ENCODE results near the gene SNX8.

DNA sequence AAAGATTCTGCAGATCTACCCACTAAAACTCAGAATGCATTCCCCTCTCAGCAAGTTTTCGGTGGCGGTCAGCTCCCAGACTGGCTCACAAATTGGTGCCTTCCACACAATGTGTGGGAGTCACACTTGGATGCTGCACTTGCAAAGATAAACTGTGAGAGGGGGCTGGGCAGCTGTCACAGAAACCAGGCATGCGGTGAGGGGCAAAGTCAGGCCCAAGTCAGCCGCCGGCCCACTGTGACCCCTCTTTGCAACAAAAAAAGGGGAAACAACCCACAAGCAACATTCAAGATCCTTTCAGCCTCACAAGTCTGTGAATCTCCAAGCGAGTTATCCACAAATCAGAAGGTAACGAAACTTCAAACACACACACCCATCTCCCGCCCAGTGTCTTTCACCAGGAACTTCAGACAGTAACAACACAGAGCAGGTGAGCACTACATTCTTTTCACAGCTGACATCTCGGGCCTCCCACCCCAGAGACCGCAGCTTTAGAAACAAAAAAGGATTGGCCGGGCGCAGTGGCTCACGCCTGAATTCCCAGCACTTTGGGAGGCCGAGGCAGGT is 32.0 kb downstream of the SNX8 start:
- TF ChIP-seq, protein P1, sequence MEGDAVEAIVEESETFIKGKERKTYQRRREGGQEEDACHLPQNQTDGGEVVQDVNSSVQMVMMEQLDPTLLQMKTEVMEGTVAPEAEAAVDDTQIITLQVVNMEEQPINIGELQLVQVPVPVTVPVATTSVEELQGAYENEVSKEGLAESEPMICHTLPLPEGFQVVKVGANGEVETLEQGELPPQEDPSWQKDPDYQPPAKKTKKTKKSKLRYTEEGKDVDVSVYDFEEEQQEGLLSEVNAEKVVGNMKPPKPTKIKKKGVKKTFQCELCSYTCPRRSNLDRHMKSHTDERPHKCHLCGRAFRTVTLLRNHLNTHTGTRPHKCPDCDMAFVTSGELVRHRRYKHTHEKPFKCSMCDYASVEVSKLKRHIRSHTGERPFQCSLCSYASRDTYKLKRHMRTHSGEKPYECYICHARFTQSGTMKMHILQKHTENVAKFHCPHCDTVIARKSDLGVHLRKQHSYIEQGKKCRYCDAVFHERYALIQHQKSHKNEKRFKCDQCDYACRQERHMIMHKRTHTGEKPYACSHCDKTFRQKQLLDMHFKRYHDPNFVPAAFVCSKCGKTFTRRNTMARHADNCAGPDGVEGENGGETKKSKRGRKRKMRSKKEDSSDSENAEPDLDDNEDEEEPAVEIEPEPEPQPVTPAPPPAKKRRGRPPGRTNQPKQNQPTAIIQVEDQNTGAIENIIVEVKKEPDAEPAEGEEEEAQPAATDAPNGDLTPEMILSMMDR (IDR thresholded peaks at IDR 0.05; ENCODE audit: low read depth, low read length, missing input control): no peak
- TF ChIP-seq, protein P2, sequence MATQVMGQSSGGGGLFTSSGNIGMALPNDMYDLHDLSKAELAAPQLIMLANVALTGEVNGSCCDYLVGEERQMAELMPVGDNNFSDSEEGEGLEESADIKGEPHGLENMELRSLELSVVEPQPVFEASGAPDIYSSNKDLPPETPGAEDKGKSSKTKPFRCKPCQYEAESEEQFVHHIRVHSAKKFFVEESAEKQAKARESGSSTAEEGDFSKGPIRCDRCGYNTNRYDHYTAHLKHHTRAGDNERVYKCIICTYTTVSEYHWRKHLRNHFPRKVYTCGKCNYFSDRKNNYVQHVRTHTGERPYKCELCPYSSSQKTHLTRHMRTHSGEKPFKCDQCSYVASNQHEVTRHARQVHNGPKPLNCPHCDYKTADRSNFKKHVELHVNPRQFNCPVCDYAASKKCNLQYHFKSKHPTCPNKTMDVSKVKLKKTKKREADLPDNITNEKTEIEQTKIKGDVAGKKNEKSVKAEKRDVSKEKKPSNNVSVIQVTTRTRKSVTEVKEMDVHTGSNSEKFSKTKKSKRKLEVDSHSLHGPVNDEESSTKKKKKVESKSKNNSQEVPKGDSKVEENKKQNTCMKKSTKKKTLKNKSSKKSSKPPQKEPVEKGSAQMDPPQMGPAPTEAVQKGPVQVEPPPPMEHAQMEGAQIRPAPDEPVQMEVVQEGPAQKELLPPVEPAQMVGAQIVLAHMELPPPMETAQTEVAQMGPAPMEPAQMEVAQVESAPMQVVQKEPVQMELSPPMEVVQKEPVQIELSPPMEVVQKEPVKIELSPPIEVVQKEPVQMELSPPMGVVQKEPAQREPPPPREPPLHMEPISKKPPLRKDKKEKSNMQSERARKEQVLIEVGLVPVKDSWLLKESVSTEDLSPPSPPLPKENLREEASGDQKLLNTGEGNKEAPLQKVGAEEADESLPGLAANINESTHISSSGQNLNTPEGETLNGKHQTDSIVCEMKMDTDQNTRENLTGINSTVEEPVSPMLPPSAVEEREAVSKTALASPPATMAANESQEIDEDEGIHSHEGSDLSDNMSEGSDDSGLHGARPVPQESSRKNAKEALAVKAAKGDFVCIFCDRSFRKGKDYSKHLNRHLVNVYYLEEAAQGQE (IDR thresholded peaks at IDR 0.05): no peak
- TF ChIP-seq JUND (IDR thresholded peaks at IDR 0.05) (no peak), RAD21 (IDR thresholded peaks at IDR 0.05) (no peak), GABPA (IDR thresholded peaks at IDR 0.05 in 1 of 2, conservative IDR thresholded peaks at IDR 0.05 in 1 of 2) (no peak), EGR1 (IDR thresholded peaks at IDR 0.05; ENCODE audit: low read depth in 2 of 2) (no peak)
- TF ChIP-seq, protein P3, sequence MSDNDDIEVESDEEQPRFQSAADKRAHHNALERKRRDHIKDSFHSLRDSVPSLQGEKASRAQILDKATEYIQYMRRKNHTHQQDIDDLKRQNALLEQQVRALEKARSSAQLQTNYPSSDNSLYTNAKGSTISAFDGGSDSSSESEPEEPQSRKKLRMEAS (IDR thresholded peaks at IDR 0.05): no peak

All from liver (tissue), 3 donors.